Measurements from ENCODE around the gene GDF10. TPM values are rescaled to one million over a fixed set of nuclear protein-coding genes. Genes with fewer than 3 reads are reported as not detected.

Gene GDF10
- total RNA-seq, 1 donor from 2014 or later, result 0.32 TPM

- intact Hi-C loops (cut with micrococcal nuclease), result no loop called here
- ATAC-seq, result no peak
- no peak for DNase-seq
Observed at GRCh38 chr10:47359101-47359500, 59.1 kb downstream of the GDF10 start.

GRCh38 chr10:47359626-47360418, 59.8 kb downstream of the GDF10 start:
- ATAC-seq (no peak), DNase-seq (no peak)
- intact Hi-C loops (cut with micrococcal nuclease), result no loop called here

- intact Hi-C loops (cut with micrococcal nuclease), result no loop called here
- DNase-seq (no peak), ATAC-seq (peak; percentile 77)
Observed at GRCh38 chr10:47360419-47361040, 60.5 kb downstream of the GDF10 start.

GRCh38 chr10:47361293-47361692, 61.3 kb downstream of the GDF10 start:
- peak; percentile 51 for DNase-seq
- ATAC-seq, result no peak
- intact Hi-C loops (cut with micrococcal nuclease), result no loop called here

GRCh38 chr10:47362199-47362598, 62.2 kb downstream of the GDF10 start:
- ATAC-seq, result no peak
- intact Hi-C loops (cut with micrococcal nuclease), result no loop called here
- DNase-seq, result no peak

Other genes starting within 250 kb of the GDF10 start
- not detected for gene GDF2, start 22.3 kb downstream of the GDF10 start, total RNA-seq
- not detected for gene RBP3, start 48.2 kb downstream of the GDF10 start, total RNA-seq
- not detected for gene ZNF488, start 84.1 kb downstream of the GDF10 start, total RNA-seq
- gene ANXA8, start 183.9 kb downstream of the GDF10 start, total RNA-seq, result 3.0 TPM
- gene FAM25G, start 191.5 kb downstream of the GDF10 start, total RNA-seq, result not detected
- 2.3 TPM for gene AGAP9, start 223.4 kb downstream of the GDF10 start, total RNA-seq